K562 (cell line): Measurements from ENCODE around the gene SYS1. TPM values are rescaled to one million over a fixed set of nuclear protein-coding genes. Genes with fewer than 3 reads are reported as not detected.

Source experiments
- AFF4 ChIP-seq: sonication (generic); formaldehyde crosslinking; IDR thresholded peaks from 2 replicates; pipeline ENCODE4 v1.8.0; 2023; ENCODE audit warnings: mild to moderate bottlenecking, missing genetic modification reagents
- BMI1 ChIP-seq: fragments of 150-350 bp; IDR thresholded peaks from 2 replicates; pipeline ENCODE4 v1.6.1; 2014; ENCODE audit warnings: low read length
- ETV1 ChIP-seq: fragments of 450-650 bp; conservative IDR thresholded peaks from 2 replicates; pipeline ENCODE4 v1.6.1; 2016; ENCODE audit warnings: missing genetic modification characterization, control low read depth, low read depth, missing compliant biosample characterization
- FIP1L1 ChIP-seq: fragments of 200-400 bp; formaldehyde crosslinking; IDR thresholded peaks from 2 replicates; pipeline ENCODE4 v1.6.1; 2018; ENCODE audit warnings: mild to moderate bottlenecking, low read depth, low read length; ENCODE audit not compliant: poor library complexity, severe bottlenecking
- MYC ChIP-seq, 2 experiments: fragments of 250-450 bp in 1 of 2; sonication (Bioruptor Pico) in 1 of 2; IDR thresholded peaks; 2 replicates each; pipeline versions ENCODE4 v1.5.1 to v1.6.1; 2012 to 2021; ENCODE audit warnings: low read depth in 2 of 2, borderline replicate concordance in 1 of 2, improper control_type of control experiment in 1 of 2, low read length in 1 of 2, mild to moderate bottlenecking in 1 of 2, moderate library complexity in 1 of 2
- NONO ChIP-seq, 2 experiments: fragments of 200-400 bp in 1 of 2; fragments of 450-650 bp in 1 of 2; formaldehyde crosslinking in 1 of 2; IDR thresholded peaks; 2 replicates each; pipeline ENCODE4 v1.6.1; 2017; ENCODE audit warnings: low read depth in 2 of 2, mild to moderate bottlenecking in 2 of 2, moderate library complexity in 2 of 2, low read length in 1 of 2
- NR1H2 ChIP-seq: sonication (generic); formaldehyde crosslinking; IDR thresholded peaks from 2 replicates; pipeline ENCODE4 v1.4.0; 2020; ENCODE audit warnings: mild to moderate bottlenecking, missing genetic modification reagents
- PHF21A ChIP-seq: fragments of 450-650 bp; IDR thresholded peaks from 2 replicates; pipeline ENCODE4 v1.6.1; 2017; ENCODE audit warnings: low read depth, borderline replicate concordance
- POLR2G ChIP-seq: fragments of 200-400 bp; formaldehyde crosslinking; IDR thresholded peaks from 2 replicates; pipeline ENCODE4 v1.6.1; 2017; ENCODE audit warnings: low read depth, mild to moderate bottlenecking, antibody characterized with exemption, low read length, moderate library complexity
- RBFOX2 ChIP-seq: fragments of 200-400 bp; formaldehyde crosslinking; IDR thresholded peaks from 2 replicates; pipeline ENCODE4 v1.6.1; 2017; ENCODE audit warnings: low read depth, mild to moderate bottlenecking, low read length, moderate library complexity
- SIN3B ChIP-seq: fragments of 450-650 bp; IDR thresholded peaks from 2 replicates; pipeline ENCODE4 v1.6.1; 2017; ENCODE audit warnings: low read depth, mild to moderate bottlenecking, moderate library complexity
- ZNF639 ChIP-seq, 2 experiments: fragments of 200-800 bp in 1 of 2; sonication (Bioruptor generic) in 1 of 2; sonication (generic) in 1 of 2; formaldehyde crosslinking in 1 of 2; IDR thresholded peaks in 1 of 2; conservative IDR thresholded peaks in 1 of 2; 2 replicates each; pipeline versions ENCODE4 v1.5.0 to v1.6.1; 2016 to 2020; ENCODE audit warnings: missing compliant biosample characterization in 1 of 2, missing genetic modification characterization in 1 of 2, missing genetic modification reagents in 1 of 2
- polyA plus RNA-seq, 8 experiments: library from polyadenylated mRNA; depleted of rRNA in 4 of 8; stranded (reverse) in 5 of 8; unstranded in 3 of 8; fragments of >200 nt; fragmentation: Nextera tagmentation in 2 of 8; fragmentation: Illumina TruSeq in 1 of 8; extraction: Ambion mirVana in 2 of 8; extraction: Trizol in 1 of 8; gene quantifications; 2 replicates each; pipeline versions ENCODE4 v1.2.1 to v1.2.3, GENCODE V29; 2011 to 2014; ENCODE audit warnings: inconsistent platforms in 1 of 8, missing spikeins in 1 of 8
- total RNA-seq, 7 experiments: library from RNA; depleted of rRNA in 6 of 7; stranded (reverse); fragments of >200 nt in 6 of 7; fragmentation: Illumina TruSeq in 2 of 7; extraction: Trizol in 2 of 7; gene quantifications; 2 replicates each; pipeline versions ENCODE4 v1.2.1 to v1.2.3, GENCODE V29; 2011 to 2021; ENCODE audit warnings: low replicate concordance in 1 of 7
- TF ChIP-seq, protein P1 (sequence below): IDR thresholded peaks from 2 replicates; pipeline ENCODE4 v1.6.1; 2011; ENCODE audit warnings: borderline replicate concordance, low read depth, mild to moderate bottlenecking, moderate library complexity, low read length; ENCODE audit not compliant: insufficient read depth, poor library complexity, severe bottlenecking
- TF ChIP-seq, protein P2 (sequence below): fragments of 450-650 bp; IDR thresholded peaks from 2 replicates; pipeline ENCODE4 v1.6.1; 2016; ENCODE audit warnings: antibody characterized with exemption

SYS1 gene
- total and polyA plus RNA-seq, 9 of the 15 experiments (the other 6 are each of a cell fraction or from before 2014, with no cell fraction given), result 11.1 to 25.2 (median 17.5) TPM

GRCh38 chr20:45406260-45407066, 43.5 kb downstream of the SYS1 start (continued):
- TF ChIP-seq, protein P1, sequence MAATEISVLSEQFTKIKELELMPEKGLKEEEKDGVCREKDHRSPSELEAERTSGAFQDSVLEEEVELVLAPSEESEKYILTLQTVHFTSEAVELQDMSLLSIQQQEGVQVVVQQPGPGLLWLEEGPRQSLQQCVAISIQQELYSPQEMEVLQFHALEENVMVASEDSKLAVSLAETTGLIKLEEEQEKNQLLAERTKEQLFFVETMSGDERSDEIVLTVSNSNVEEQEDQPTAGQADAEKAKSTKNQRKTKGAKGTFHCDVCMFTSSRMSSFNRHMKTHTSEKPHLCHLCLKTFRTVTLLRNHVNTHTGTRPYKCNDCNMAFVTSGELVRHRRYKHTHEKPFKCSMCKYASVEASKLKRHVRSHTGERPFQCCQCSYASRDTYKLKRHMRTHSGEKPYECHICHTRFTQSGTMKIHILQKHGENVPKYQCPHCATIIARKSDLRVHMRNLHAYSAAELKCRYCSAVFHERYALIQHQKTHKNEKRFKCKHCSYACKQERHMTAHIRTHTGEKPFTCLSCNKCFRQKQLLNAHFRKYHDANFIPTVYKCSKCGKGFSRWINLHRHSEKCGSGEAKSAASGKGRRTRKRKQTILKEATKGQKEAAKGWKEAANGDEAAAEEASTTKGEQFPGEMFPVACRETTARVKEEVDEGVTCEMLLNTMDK, result peak; percentile 8
- TF ChIP-seq SIN3B (0 out of 2 replicates have a peak, but pooled peaks have one; percentile 17), NONO (IDR thresholded peaks at IDR 0.05; ENCODE audit: low read depth in 2 of 2, low read length in 1 of 2) (peak; percentile 39 to 52; a peak in 1 of 4 replicates), BMI1 (no peak), FIP1L1 (peak; percentile 67), MYC (IDR thresholded peaks at IDR 0.05; ENCODE audit: low read depth, low read length) (peak; percentile 51), MYC (CRISPR knock-in tag; IDR thresholded peaks at IDR 0.05; ENCODE audit: borderline replicate concordance, low read depth) (no peak), ETV1 (tag) (0 out of 2 replicates have a peak, but pooled peaks have one; percentile 18), PHF21A (0 out of 2 replicates have a peak, but pooled peaks have one; percentile 17), POLR2G (peak; percentile 75), AFF4 (CRISPR knock-in tag) (peak; percentile 33; the same call in 1 of the 2 replicates), NR1H2 (no peak), ZNF639 (CRISPR knock-in tag; conservative IDR thresholded peaks at IDR 0.05 in 1 of 2, IDR thresholded peaks at IDR 0.05 in 1 of 2) (peak in 1 of 2 experiments; percentile 88; a peak in 2 of 4 replicates), RBFOX2 (peak; percentile 78)
- TF ChIP-seq, protein P2, sequence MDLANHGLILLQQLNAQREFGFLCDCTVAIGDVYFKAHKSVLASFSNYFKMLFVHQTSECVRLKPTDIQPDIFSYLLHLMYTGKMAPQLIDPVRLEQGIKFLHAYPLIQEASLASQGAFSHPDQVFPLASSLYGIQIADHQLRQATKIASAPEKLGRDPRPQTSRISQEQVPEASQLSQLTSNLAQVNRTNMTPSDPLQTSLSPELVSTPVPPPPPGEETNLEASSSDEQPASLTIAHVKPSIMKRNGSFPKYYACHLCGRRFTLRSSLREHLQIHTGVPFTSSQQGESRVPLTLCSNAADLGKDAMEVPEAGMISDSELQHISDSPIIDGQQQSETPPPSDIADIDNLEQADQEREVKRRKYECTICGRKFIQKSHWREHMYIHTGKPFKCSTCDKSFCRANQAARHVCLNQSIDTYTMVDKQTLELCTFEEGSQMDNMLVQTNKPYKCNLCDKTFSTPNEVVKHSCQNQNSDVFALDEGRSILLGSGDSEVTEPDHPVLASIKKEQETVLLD, result 0 out of 2 replicates have a peak, but pooled peaks have one; percentile 8
